Suppressor macrophage treated with lipopolysaccharide for 4 hours (primary cell): Measurements from ENCODE around the gene UMAD1.

ENCODE experiments used
- DNase-seq: peaks from one replicate; pipeline ENCODE4 v3.0.0-alpha.2; 2020

Gene UMAD1

DNA sequence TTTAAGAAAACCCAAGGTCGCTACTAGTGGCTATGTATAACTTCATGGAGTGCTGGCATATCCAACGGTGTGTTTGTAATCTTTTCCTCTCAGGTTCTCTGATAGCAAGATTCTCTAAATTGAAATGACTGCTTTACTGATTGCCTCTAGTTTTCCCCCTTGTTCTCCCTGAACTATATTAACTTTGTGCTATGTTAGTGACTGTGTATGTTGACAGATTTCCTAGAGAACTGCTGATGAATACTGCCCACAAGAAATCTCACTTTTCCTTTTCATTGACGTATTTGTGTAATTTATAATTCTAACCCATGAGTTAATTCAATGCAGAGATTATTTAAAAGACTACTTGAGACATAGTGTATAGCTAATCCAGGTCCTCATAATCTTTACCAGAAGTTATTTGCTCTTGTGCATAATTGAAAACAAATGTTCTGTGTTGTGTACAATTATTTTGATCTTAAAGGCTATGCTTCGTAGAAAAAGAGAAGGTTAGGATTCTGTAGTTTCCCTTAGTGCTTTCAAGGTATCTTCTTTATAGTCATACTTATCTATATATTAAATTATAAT is 257.5 kb downstream of the UMAD1 start:
- DNase-seq = no peak

DNA sequence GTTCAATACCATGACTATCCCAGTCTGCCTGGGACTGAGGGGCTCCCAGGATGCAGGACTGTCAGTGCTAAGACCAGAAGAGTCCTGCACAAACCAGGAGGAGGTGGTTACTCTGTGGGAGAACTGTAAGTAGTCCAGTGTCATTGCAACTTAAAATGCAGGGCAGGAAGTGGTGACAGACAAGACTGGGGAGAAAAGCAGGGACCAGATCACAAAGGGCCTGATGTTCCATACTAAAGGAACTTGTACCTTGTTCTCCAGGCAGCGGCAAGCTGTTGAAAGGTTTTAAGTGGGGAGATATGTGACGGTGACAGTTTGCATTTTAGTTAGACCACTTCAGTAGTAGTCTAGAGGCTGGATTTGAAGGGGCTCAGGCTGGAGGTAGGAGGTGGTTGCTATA is 262.3 kb downstream of the UMAD1 start:
- DNase-seq = no peak

- DNase-seq = no peak
These were observed 266.8 kb downstream of the UMAD1 start for GRCh38 chr7:7907306-7907705.

- DNase-seq = no peak
These were observed 268.1 kb downstream of the UMAD1 start for GRCh38 chr7:7908622-7909145.

DNA sequence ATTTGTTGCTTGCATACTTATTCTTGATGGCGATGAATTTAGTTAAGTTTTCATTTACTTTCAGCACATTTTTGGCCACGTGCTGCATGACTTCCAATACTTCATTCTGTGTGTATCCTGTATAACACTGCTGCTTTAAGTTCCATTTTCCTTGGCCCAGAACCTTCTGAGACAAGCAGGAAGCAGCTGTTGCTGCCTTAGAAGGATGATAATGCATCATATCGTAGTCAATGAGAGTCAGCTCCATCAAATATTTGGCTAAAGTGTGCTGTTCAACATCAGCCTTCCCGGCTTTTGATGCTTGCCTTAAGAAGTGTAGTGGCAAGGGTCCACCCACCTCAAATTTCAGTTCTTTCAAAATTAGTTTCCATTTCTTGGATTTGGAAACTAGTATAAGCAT is 268.8 kb downstream of the UMAD1 start:
- no peak for DNase-seq

DNA sequence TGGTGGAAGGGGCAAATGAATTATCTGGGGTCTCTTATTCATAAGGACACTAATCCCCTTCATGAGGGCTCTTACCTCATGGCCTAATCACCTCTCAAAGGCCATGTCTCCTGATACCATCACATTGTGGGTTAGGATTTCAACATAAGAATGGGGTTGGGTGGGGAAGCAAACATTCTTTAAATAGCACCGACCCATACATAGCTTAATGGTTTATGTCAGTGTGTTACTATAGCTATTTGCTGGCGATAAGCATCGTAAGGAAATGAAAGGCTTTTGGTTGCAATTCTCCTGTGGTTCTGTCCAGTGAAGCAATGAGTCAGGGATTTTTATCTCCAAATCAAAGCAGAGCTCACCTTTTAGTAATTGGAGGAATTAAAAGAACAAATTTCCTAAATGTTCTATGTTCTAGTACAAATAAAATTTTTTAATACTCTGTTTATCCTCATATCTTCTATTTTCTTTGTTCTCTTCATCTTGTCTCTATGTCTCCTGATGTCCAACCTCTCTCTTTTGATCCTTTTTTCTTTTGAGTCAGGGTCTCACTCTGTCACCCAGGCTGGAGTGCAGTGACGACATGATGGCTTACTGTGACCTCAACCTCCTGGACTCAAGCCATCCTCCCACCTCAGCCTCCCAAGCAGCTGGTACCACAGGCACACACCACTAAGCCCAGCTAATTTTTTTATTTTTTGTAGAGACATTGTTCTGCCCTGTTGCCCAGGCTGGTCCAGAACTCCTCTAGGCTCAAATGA is 271.0 kb downstream of the UMAD1 start:
- no peak for DNase-seq

GRCh38 chr7:7912937-7913336 is 272.4 kb downstream of the UMAD1 start:
- no peak for DNase-seq

DNA sequence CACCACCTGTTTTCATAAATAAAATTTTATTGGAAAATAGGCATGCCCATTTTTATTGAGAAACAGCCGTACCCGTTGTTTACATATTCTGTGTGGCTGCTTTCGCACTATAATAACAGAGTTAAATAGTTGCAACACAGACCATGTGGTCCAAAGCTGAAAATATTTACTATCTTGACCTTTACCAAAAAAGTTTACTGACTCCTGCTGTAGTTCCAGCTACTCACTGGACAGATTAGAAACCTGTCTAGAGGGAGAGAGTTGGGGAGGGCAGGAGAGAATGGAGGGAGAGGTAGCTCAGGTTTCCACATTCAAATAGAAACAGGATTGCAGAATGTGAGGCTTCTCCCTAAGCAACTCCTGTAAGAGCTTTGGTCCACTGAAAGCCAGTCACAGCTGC is 273.0 kb downstream of the UMAD1 start:
- DNase-seq = no peak

DNA sequence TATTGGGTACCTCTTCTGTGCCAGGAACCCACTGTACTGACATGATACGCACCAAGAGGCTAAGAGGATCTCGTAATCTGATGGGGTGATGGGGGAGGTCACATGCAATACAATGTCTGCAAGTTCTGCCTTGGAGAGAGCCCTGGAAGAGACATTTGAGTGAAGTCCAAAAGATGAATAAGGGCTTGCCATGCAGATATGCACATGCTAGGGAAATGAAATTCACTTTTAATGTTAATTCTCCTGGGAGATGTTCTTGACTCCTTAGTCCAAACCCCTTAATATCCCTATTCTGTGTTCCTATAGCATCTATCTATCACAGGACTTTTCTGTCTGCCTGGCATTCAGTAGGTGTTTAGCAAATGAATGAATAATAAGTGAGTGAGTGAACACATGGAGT is 274.0 kb downstream of the UMAD1 start:
- DNase-seq = no peak

GRCh38 chr7:7916064-7916463 is 275.5 kb downstream of the UMAD1 start:
- no peak for DNase-seq

DNA sequence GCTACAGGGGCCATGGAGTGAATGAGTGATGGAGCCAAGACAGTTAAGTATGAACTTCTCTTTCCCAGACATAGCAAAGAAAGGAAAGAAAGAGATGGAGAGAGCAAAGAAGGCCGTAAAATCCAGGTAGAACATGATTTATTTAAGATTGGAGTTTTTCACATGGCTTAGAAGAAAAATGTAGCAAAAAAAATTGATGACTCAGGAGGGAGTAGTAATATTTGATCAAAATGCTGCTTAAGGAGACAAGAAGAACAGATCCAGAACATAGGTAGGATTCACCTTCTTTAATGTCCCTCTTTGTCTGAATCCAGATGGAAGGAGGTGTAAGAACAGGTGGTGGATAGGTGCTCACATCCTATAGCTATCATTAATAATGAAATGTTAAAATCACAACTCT is 277.0 kb downstream of the UMAD1 start:
- DNase-seq = no peak

- no peak for DNase-seq
These were observed 278.3 kb downstream of the UMAD1 start for GRCh38 chr7:7918736-7919448.

DNA sequence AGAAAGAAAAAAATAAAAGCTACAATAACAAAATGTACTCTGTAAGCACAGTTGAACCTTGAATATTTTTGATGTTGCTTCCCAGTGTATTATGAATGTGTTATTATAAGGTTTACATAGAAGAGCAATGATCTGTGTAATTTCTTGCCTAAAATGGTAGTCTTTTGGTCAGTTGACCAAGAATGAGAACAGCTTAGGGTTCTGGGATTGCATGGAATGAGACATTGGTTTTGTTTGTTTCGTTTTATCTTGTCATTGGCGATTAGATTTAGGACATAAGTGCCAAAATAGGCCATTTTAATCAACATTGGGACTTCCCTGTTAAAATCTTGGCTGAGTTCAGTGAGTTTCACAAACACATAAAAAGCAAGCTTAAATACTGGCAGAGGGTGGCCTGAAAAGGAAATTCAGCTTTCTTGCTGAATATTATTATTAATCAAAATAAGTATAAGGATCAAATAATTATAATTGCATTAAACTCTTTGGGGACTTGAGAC is 278.9 kb downstream of the UMAD1 start:
- DNase-seq = no peak

- DNase-seq = no peak
These were observed 279.5 kb downstream of the UMAD1 start for GRCh38 chr7:7920056-7920455.

DNA sequence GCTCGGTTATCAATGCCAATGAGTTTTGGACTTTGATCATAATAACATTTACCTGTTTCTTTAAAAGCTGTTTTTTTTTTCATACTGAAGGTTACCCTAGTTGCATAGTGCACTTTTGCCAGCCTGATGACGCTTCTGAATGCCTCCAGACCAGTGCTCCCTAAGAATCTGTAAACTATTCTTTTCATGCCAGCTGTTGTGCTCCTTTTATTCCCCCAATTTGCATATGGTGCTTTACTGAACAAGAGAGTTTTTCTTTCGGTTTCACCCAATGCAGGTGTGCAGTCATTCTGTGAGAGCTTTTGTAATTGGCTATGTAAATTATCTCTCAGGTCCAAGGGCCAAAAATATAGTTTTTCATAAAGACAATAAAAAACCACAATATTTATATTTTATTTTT is 279.9 kb downstream of the UMAD1 start:
- DNase-seq = no peak

GRCh38 chr7:7921830-7922229 is 281.3 kb downstream of the UMAD1 start:
- DNase-seq = no peak

DNA sequence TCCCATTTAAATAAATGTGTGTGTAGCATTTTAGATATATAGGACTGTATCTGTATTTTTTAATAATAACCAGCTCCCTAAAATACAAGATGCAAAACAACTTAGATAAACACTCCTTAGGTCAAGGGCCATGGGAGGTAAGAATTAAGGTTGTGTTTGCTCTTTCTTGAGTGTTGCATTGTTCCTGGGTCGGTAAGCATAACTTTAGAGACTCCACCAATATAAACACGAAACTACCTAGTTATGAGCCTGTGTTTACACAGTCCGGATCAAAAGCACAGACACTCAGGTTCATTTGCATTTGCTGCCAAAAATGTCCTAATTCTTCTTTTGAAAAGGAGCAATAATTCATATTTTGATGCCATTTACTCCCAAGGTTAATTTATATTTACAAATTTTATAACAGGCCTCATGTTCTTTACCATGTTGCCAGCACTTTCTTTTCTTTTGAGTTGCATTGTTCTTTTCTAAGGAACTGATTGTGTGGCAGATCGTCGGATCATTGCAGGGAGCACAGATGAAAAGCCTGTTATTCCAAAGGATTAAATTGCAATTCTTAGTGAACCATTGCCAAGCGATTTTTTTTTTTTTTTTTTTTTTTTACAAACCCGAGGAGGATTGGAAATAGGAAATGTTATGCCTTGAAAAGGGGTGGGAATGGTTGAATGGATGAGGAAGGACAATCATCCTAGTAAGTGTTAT is 282.3 kb downstream of the UMAD1 start:
- DNase-seq = no peak

- no peak for DNase-seq
These were observed 283.3 kb downstream of the UMAD1 start for GRCh38 chr7:7923818-7924217.

GRCh38 chr7:7924303-7924702 is 283.8 kb downstream of the UMAD1 start:
- no peak for DNase-seq
